ENCODE data around the gene BCAS3.

Gene BCAS3

GRCh38 chr17:61382796-61383688, 705.4 kb downstream of the BCAS3 start:
- DNase-seq (ENCODE audit: low read depth in 2 of 2): no peak

GRCh38 chr17:61383689-61384201, 706.1 kb downstream of the BCAS3 start:
- no peak for DNase-seq (ENCODE audit: low read depth in 2 of 2)

GRCh38 chr17:61384354-61384691, 706.7 kb downstream of the BCAS3 start:
- DNase-seq (ENCODE audit: low read depth in 2 of 2): no peak

GRCh38 chr17:61384692-61385576, 707.3 kb downstream of the BCAS3 start:
- no peak for DNase-seq (ENCODE audit: low read depth in 2 of 2)

- no peak for DNase-seq (ENCODE audit: low read depth in 2 of 2)
Measured at GRCh38 chr17:61385577-61386236, 708.1 kb downstream of the BCAS3 start.

- DNase-seq (ENCODE audit: low read depth in 2 of 2): no peak
Measured at GRCh38 chr17:61386251-61386650, 708.6 kb downstream of the BCAS3 start.

DNA sequence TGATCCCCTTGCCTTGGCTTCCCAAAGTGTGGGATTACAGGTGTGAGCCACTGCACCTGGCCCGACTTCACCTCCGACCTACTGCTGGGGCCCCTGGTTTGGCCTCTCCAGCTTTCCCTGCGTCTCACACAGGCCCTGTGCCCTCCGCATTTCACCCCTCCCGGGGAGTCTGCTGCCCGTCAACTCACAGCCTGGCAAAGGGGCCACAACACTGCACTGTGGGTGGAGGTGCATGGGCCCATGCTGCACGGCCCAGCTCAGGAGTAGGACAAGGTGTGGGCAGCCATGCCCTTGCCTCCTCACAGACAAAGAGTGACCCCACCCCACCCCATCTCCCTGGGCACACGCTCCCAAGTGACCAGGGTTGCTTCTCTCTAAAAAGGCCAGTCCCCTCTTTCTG, 709.4 kb downstream of the BCAS3 start:
- DNase-seq (ENCODE audit: low read depth in 2 of 2): no peak

GRCh38 chr17:61387511-61388305, 710.1 kb downstream of the BCAS3 start:
- DNase-seq (ENCODE audit: low read depth in 2 of 2): no peak

DNA sequence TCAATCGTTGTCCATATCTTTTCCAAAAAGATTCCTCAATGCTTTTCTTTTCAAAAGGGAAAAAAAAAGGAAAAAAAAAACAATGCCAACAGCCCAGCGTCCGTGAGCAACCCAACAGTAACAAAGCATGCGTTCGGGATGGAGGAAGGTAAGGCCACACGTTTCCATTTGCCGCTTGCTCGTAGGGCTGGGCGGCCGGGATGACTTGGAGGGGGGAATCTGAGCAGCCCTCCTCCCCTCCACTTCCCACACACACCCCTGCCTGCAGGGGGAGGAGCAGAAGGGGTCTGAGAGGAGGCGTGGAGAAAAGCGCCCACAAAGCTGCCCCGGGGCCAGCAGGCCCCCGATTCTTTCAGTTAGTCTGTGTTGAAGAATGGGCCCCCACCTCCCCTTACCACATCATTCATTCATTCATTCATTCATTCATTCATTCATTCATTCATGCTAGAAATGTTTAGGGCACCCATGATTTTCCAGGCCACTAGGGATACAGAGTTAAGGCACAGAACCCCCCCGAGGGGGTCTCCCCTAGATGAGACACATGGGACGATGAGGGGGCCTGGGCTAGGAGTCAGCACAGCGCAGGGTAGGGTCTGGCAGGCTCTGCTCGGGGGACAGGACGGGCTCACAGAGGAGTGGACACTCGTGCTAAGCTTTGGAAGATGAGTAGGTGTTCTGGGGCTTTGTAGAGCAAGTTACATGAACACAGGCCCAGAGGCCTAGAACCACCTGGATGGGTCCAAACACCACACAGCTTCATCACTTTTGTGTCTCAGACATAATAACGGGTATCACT, 711.1 kb downstream of the BCAS3 start:
- DNase-seq (ENCODE audit: low read depth in 2 of 2): no peak

- DNase-seq (ENCODE audit: low read depth in 2 of 2): peak in 1 of 2 donors; percentile 62
Measured at GRCh38 chr17:61389670-61390478, 712.2 kb downstream of the BCAS3 start.

- DNase-seq (ENCODE audit: low read depth in 2 of 2): no peak
Measured at GRCh38 chr17:61390479-61390791, 712.8 kb downstream of the BCAS3 start.

GRCh38 chr17:61391595-61392291, 714.1 kb downstream of the BCAS3 start:
- no peak for DNase-seq (ENCODE audit: low read depth in 2 of 2)

DNA sequence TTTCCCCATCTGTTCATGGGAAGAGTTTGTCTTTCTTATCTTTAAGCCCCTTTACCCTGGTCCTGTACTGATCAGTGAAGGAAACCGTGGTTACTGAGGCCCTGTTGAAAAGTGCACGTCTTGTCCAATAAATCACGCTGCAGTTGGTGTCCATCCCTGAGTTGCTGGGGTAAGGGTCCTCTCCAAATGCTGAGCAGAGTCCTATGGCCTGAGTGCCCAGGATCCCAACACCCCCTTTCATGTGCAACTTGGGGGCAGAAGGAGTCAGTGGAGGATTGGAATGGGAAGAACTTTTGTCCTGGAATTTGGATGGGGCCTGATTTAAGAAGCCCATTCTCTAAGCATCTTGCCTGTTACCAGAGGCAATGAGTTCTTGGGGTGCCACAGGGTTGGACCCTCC, 715.0 kb downstream of the BCAS3 start:
- no peak for DNase-seq (ENCODE audit: low read depth in 2 of 2)

DNA sequence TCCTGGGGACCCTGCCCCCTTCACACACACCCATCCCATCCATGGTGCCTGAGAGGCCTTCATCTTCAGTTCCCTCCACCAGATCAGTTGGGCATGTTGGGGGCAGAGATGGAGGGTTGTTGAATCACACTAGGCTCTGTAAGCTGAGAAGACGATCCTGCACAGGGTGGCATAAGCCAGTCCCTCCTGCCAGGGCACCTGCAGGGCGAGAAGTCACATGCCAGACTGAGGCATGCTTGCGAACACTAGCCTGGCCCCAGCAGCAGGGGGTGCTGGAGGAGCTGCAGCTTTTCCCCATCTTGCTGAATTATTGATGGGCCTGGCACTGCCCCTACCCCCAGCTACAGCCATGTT, 715.9 kb downstream of the BCAS3 start:
- DNase-seq (ENCODE audit: low read depth in 2 of 2): no peak

GRCh38 chr17:61393904-61394629, 716.4 kb downstream of the BCAS3 start:
- no peak for DNase-seq (ENCODE audit: low read depth in 2 of 2)

DNA sequence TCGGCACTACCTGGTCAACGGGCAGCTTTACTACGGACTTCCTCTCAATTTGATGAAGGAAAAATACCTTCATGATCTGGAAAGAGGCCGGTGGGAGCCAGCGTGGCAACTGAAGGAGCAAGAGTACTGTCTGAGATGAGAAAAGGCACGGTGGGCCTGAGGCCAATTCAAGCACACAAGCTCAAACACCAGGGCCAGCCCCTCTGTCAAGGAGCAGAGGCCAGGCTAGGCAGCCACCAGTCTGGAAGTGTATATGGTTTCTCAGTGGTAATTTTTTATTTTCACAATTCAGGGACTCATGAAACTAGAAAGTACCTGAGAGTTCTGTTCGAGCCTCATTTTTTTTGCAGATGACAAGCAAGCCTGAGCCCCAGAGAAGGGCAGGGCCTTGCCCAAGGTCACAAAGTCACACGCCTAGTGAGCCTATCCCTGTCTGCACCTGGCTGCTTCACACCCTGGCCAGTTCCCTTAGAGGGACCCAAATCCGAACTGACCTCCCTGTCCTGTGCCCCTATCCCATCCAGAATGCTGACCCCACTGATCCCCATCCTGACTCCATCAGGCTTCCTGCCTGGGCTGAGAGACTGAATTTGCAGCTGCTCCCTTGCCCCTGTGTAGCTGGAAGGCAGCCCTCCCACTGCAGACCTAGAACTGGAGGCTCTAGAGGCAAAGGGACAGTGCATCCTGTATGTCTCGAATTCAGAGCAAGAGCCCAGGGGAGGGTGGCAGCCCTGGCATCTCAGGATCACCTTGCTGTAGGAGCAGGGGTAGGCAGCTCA, 717.2 kb downstream of the BCAS3 start:
- no peak for DNase-seq (ENCODE audit: low read depth in 2 of 2)

- no peak for DNase-seq (ENCODE audit: low read depth in 2 of 2)
Measured at GRCh38 chr17:61395409-61395982, 717.8 kb downstream of the BCAS3 start.

All from stimulated activated CD4-positive, alpha-beta T cell treated with anti-CD3 and anti-CD28 coated beads, Interleukin-4, amount 100 ng/mL, for 48 hours (primary cell).